ENCODE measurements around the gene POLQ. TPM values are rescaled to one million over a fixed set of nuclear protein-coding genes. Genes with fewer than 3 reads are reported as not detected.
A peak's percentile ranks its signal among the peaks of the same experiment; 100 is the strongest.
"Not testable (repeated sequence)": the region's sequence is repeated elsewhere in the genome, so short reads cannot be mapped to it uniquely, and the experiment has no call there.

Gene POLQ
- polyA plus RNA-seq = 1 to 10 TPM in 2 of 4 donors, under 1 TPM in 1, not detected in 1; 0.22 to 4.2 (median 1.8) TPM
- long read RNA-seq, donor 1 = 0 reads
- long read RNA-seq, donor 2, partial matches to known transcripts = 5 of 5 reads
- long read RNA-seq, donor 2, other reads (novel, unspliced or antisense) = 0 of 5 reads
- long read RNA-seq, donor 3, partial matches to known transcripts = 6 of 6 reads
- long read RNA-seq, donor 3, other reads (novel, unspliced or antisense) = 0 of 6 reads
- long read RNA-seq, donor 4 = 0 reads
- long read RNA-seq, donor 5 = 0 reads
- long read RNA-seq, donor 6 = 0 reads
- long read RNA-seq, donor 7 = 0 reads
- long read RNA-seq, donor 8 = 0 reads
- long read RNA-seq, donor 9 = 0 reads
- long read RNA-seq, donor 10 = 0 reads

DNA sequence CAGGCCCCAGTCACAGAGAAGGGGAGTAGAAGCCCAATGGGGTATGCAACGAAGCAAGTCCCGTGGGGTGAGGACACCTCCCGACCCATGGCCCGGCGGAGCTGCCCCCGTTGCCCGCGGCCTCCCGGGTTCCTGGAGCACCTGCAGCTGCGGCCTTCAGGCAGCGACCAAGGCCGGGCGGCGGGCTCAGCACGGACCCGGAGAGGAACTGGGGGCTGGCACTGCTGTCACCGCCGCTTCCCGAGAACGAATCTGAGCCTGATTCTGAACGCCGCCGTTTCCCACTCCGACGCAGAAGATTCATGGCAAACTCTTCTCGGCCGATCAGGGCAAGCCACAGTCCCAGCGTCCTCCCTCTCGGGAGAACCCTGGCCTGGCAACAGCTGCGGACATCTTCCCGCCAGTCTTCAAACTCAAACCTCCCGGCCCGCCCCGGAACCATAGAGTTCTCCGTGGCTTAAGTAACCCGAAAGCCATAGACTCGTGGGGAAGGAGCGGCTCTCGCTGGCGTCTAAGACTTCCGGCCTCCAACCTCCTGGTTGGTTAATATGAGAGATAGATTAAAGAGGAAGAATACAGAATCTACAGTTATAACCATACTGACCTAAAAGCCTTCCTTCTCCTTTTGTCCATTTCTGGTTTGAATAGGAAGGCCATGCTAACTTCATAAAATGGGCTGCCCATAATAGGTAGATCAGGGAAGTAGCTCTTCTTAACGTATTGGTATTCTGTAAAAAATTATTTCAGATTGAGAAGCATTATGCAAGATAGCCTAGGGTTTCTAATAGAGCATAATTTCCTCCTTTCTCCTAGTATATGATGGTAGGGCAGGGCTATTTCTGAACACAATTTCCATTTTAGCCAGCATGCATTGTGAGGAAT lies at the start of gene POLQ:
Gene POLQ, minus strand, starts transcription at position 415 of the 882 bp plus-strand sequence. Its CDS starts 111 bp downstream, at position 304.
- peak within 1 kb of the TSS; percentile 37 to 63 (median 62) for H3K4me3 ChIP-seq (ENCODE audit: low read depth in 1 of 3, low read length in 3 of 3)
- FAIRE-seq (peak; percentile 26), DNase-seq (peak; percentile 95)
- WGBS, 3 donors = 0% methylated on average over 39 to 42 of the region's 42 CpGs
- H3K4me1 ChIP-seq (ENCODE audit: control insufficient read depth in 3 of 3, insufficient read depth in 2 of 3, low read depth in 1 of 3, low read length in 2 of 3) = peaks cover 0 to 8% (median 0%) of the 10 kb centered on the region in 3 donors
- no peaks in the 10 kb centered on the region for H3K27me3 ChIP-seq (ENCODE audit: control insufficient read depth in 3 of 3, insufficient read depth in 3 of 3, low read length in 3 of 3)
- peak within 1 kb of the TSS; percentile 62 to 91 (median 74) for H3K27ac ChIP-seq (ENCODE audit: low read depth in 1 of 3, low read length in 2 of 3)
- no peaks in the 10 kb centered on the region for H3K9me3 ChIP-seq (ENCODE audit: control insufficient read depth in 2 of 2, insufficient read depth in 1 of 2, low read depth in 1 of 2, low read length in 1 of 2)
- H3K36me3 ChIP-seq (ENCODE audit: control insufficient read depth in 3 of 3, insufficient read depth in 2 of 3, low read depth in 1 of 3, low read length in 3 of 3) = peaks cover 0 to 2% (median 0%) of the 10 kb centered on the region in 3 donors

DNA sequence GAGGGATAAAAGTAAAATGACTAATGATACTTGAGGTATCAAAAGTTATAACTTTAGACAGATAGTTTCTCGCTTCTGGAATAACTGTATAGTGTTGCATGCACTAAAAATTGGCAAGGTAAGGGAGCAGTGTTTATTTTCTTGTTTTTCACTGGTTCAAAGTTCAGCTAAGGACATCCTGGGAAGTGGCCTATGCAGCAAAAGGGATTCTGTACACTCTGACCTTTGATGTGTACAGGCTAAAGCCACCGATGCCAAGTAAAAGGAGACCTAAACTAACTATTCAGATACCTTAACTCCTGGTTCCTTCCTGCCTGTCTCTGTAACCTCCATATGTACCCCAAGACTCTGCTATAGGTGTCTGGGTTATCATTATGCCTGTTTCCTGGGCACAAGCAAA lies 49.1 kb upstream of the POLQ start:
- 53 to 65% (median 60%) methylated on average over 2 of the region's 2 CpGs for WGBS, 3 donors
- FAIRE-seq (no peak), DNase-seq (no peak)
- H3K4me1 ChIP-seq (ENCODE audit: control insufficient read depth in 3 of 3, insufficient read depth in 2 of 3, low read depth in 1 of 3, low read length in 2 of 3) = peaks cover 0 to 2% (median 0%) of the 10 kb centered on the region in 3 donors
- no peaks in the 10 kb centered on the region for H3K36me3 ChIP-seq (ENCODE audit: control insufficient read depth in 3 of 3, insufficient read depth in 2 of 3, low read depth in 1 of 3, low read length in 3 of 3)
- no peaks in the 10 kb centered on the region for H3K9me3 ChIP-seq (ENCODE audit: control insufficient read depth in 2 of 2, insufficient read depth in 1 of 2, low read depth in 1 of 2, low read length in 1 of 2)
- no peaks in the 10 kb centered on the region for H3K27me3 ChIP-seq (ENCODE audit: control insufficient read depth in 3 of 3, insufficient read depth in 3 of 3, low read length in 3 of 3)
- H3K27ac ChIP-seq (ENCODE audit: low read depth in 1 of 3, low read length in 2 of 3) = no peak overlapping the region
- no peak overlapping the region for H3K4me3 ChIP-seq (ENCODE audit: low read depth in 1 of 3, low read length in 3 of 3)

DNA sequence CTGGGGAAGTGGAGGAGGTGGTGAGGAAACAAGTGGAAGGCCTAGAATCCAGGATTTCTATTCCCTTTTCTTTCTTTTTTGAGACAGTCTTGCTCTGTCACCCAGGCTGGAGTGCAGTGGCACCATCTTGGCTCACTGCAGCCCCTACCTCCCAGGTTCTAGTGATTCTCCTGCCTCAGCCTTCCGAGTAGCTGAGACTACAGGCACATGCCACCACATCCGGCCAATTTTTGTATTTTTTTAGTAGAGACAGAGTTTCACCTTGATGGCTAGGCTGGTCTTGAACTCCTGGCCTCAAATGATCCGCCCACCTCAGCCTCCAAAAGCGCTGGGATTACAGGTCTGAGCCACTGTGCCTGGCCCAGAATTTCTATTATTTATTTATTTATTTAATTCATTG lies 48.0 kb upstream of the POLQ start:
- WGBS, 3 donors = 88 to 92% (median 92%) methylated on average over 4 of the region's 4 CpGs
- FAIRE-seq; H3K9me3 ChIP-seq (ENCODE audit: control insufficient read depth in 2 of 2, insufficient read depth in 1 of 2, low read depth in 1 of 2, low read length in 1 of 2): not testable (repeated sequence)

DNA sequence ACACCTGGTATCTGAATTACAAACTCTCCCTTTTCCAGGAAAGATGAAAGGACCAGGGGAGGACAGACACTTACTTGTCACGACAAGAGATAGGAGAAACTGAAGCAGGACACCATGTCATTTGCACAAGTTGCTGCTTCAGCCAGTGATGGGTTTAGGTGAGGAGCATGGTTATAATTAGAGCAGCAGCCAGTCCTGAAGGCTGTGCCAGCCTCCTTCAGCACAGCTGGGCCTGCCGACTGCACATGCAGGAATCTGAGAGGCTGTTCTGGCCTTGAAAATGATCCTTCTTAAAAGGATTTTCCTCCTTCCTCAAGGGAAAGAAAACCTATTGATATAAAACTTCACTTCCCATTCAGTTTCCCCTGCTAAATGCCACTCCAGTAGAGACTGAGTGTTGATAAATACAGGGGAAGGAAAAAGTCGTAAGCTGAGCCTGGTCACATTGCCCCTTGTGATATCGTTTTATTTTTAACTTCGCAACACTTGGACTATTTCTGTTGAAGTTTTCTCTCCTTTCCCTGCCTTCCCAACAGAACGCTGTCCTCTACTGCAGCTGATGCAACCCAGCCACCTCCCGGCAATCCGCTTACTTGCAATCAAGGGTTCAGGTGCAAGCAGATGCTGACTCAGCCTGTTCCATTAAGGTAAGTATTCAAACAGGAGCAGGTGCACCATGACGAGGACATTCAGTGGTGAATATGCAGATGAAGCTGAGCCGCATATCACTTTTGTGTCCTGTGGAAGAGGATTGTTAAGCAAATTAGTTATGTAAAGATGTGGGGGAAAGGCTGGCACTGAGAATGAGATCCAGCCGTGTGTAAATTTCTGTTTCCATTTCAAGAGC lies 47.3 kb upstream of the POLQ start, which contains the start of gene FBXO40:
Gene FBXO40, plus strand, starts transcription at position 524 of the 847 bp plus-strand sequence. CDS start 27,197 bp downstream, outside the sequence.
- peaks cover 0 to 2% (median 0%) of the 10 kb centered on the region in 3 donors for H3K4me1 ChIP-seq (ENCODE audit: control insufficient read depth in 3 of 3, insufficient read depth in 2 of 3, low read depth in 1 of 3, low read length in 2 of 3)
- peaks cover 0 to 3% (median 0%) of the 10 kb centered on the region in 3 donors for H3K27me3 ChIP-seq (ENCODE audit: control insufficient read depth in 3 of 3, insufficient read depth in 3 of 3, low read length in 3 of 3)
- H3K4me3 ChIP-seq (ENCODE audit: low read depth in 1 of 3, low read length in 3 of 3) = no peak within 1 kb of the TSS
- H3K9me3 ChIP-seq (ENCODE audit: control insufficient read depth in 2 of 2, insufficient read depth in 1 of 2, low read depth in 1 of 2, low read length in 1 of 2) = no peaks in the 10 kb centered on the region
- 50 to 60% (median 59%) methylated on average over 11 of the region's 11 CpGs for WGBS, 3 donors
- no peak within 1 kb of the TSS for H3K27ac ChIP-seq (ENCODE audit: low read depth in 1 of 3, low read length in 2 of 3)
- peak; percentile 24 to 52 for DNase-seq
- no peaks in the 10 kb centered on the region for H3K36me3 ChIP-seq (ENCODE audit: control insufficient read depth in 3 of 3, insufficient read depth in 2 of 3, low read depth in 1 of 3, low read length in 3 of 3)
- no peak for FAIRE-seq

More for the DNA sequence above, 48.0 kb upstream of the POLQ start:
- H3K27ac ChIP-seq (ENCODE audit: low read depth in 1 of 3, low read length in 2 of 3); H3K36me3 ChIP-seq (ENCODE audit: control insufficient read depth in 3 of 3, insufficient read depth in 2 of 3, low read depth in 1 of 3, low read length in 3 of 3); H3K4me1 ChIP-seq (ENCODE audit: control insufficient read depth in 3 of 3, insufficient read depth in 2 of 3, low read depth in 1 of 3, low read length in 2 of 3); H3K4me3 ChIP-seq (ENCODE audit: low read depth in 1 of 3, low read length in 3 of 3); DNase-seq; H3K27me3 ChIP-seq (ENCODE audit: control insufficient read depth in 3 of 3, insufficient read depth in 3 of 3, low read length in 3 of 3): not testable (repeated sequence)

DNA sequence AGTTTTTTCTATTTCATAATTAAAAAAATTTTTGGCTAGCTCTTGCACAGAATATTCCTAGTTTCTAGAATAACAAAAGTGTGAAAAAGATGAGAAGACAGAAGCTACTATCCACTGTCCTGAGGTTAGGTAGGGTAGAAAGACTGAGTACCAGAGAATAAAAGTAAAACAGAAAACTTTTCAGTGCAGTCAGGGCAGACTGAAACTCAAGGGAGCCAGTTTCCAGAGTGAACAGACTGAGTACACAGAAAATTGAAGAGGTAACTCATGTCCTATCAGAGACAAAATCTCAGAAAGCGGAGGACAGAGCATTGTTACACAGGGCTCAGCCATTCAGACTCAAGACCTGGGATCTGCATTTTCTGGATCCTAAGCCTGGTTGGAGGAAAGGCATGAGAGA lies 38.6 kb upstream of the POLQ start:
- no peaks in the 10 kb centered on the region for H3K4me1 ChIP-seq (ENCODE audit: control insufficient read depth in 3 of 3, insufficient read depth in 2 of 3, low read depth in 1 of 3, low read length in 2 of 3)
- H3K27me3 ChIP-seq (ENCODE audit: control insufficient read depth in 3 of 3, insufficient read depth in 3 of 3, low read length in 3 of 3) = peaks cover 0 to 2% (median 0%) of the 10 kb centered on the region in 3 donors
- H3K36me3 ChIP-seq (ENCODE audit: control insufficient read depth in 3 of 3, insufficient read depth in 2 of 3, low read depth in 1 of 3, low read length in 3 of 3) = no peaks in the 10 kb centered on the region
- WGBS, 3 donors = 88 to 93% (median 93%) methylated on average over 1 of the region's 1 CpG
- H3K27ac ChIP-seq (ENCODE audit: low read depth in 1 of 3, low read length in 2 of 3) = no peak overlapping the region
- FAIRE-seq (no peak), DNase-seq (no peak)
- H3K9me3 ChIP-seq (ENCODE audit: control insufficient read depth in 2 of 2, insufficient read depth in 1 of 2, low read depth in 1 of 2, low read length in 1 of 2) = no peaks in the 10 kb centered on the region
- no peak overlapping the region for H3K4me3 ChIP-seq (ENCODE audit: low read depth in 1 of 3, low read length in 3 of 3)

DNA sequence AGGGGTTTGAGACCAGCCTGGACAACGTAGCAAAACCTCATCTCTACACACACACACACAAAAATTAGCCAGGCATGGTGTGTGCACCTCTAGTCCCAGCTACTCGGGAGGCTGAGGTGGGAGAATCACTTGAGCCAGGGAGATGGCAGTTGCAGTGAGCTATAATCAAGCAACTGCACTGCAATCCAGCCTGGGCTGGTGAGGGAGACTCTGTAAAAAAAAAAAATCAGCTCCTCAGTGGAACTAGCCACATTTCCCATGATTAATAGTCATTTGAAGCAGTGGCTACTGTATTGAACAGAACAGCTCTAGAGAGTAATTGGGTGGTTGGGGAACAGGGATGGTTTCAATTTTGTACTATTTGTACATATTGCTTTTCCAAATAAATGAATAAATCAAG lies 35.9 kb upstream of the POLQ start:
- DNase-seq (no peak), FAIRE-seq (no peak)
- WGBS, 3 donors = 64 to 73% (median 66%) methylated on average over 2 of the region's 2 CpGs
- no peaks in the 10 kb centered on the region for H3K27me3 ChIP-seq (ENCODE audit: control insufficient read depth in 3 of 3, insufficient read depth in 3 of 3, low read length in 3 of 3)
- H3K9me3 ChIP-seq (ENCODE audit: control insufficient read depth in 2 of 2, insufficient read depth in 1 of 2, low read depth in 1 of 2, low read length in 1 of 2) = no peaks in the 10 kb centered on the region
- H3K4me3 ChIP-seq (ENCODE audit: low read depth in 1 of 3, low read length in 3 of 3) = no peak overlapping the region
- H3K4me1 ChIP-seq (ENCODE audit: control insufficient read depth in 3 of 3, insufficient read depth in 2 of 3, low read depth in 1 of 3, low read length in 2 of 3) = no peaks in the 10 kb centered on the region
- H3K27ac ChIP-seq (ENCODE audit: low read depth in 1 of 3, low read length in 2 of 3) = no peak overlapping the region
- H3K36me3 ChIP-seq (ENCODE audit: control insufficient read depth in 3 of 3, insufficient read depth in 2 of 3, low read depth in 1 of 3, low read length in 3 of 3) = no peaks in the 10 kb centered on the region

DNA sequence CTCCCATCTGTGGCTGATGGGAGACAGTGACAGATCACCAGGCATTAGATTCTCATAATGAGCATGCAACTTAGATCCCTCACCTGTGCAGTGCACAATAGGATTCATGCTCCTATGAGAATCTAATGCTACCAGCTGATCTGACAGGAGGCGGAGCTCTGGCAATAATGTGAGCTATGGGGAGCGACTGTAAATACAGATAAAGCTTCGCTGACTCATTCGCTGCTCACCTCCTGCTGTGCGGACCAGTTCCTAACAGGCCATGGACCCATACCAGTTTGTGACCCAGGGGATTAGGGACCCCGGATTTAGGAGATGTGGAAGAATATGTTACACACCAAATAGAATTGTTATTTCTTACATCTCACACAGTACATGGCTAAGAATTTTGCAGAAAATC lies 28.7 kb upstream of the POLQ start:
- no peak overlapping the region for H3K4me3 ChIP-seq (ENCODE audit: low read depth in 1 of 3, low read length in 3 of 3)
- no peak for FAIRE-seq
- H3K27ac ChIP-seq (ENCODE audit: low read depth in 1 of 3, low read length in 2 of 3) = no peak overlapping the region
- H3K9me3 ChIP-seq (ENCODE audit: control insufficient read depth in 2 of 2, insufficient read depth in 1 of 2, low read depth in 1 of 2, low read length in 1 of 2) = no peaks in the 10 kb centered on the region
- H3K27me3 ChIP-seq (ENCODE audit: control insufficient read depth in 3 of 3, insufficient read depth in 3 of 3, low read length in 3 of 3) = no peaks in the 10 kb centered on the region
- H3K4me1 ChIP-seq (ENCODE audit: control insufficient read depth in 3 of 3, insufficient read depth in 2 of 3, low read depth in 1 of 3, low read length in 2 of 3) = no peaks in the 10 kb centered on the region
- 25 to 57% (median 26%) methylated on average over 6 of the region's 6 CpGs for WGBS, 3 donors
- DNase-seq = peak; percentile 61 to 82
- H3K36me3 ChIP-seq (ENCODE audit: control insufficient read depth in 3 of 3, insufficient read depth in 2 of 3, low read depth in 1 of 3, low read length in 3 of 3) = no peaks in the 10 kb centered on the region

DNA sequence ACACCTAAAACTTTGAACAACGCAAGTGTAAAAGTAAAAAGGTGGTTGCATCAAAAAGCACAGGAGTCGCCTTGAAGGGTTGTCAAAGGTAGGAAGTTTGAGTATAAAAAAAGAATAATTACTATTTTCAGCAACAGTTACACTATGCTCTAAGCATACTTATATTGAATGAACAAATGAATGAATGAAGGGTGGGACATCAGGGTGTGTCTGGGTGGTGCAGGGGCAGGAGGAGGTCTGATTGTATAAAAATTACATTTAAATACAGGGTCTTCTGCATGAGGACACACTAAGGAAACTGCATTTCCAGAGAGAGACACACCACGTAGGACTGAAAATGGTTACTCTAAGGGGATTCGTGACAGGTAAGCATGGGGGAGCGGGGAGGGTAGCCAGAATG lies 21.9 kb upstream of the POLQ start, which contains the start of gene ARGFX:
Gene ARGFX, plus strand, starts transcription at position 301 of the 400 bp plus-strand sequence. CDS start 2,765 bp downstream, outside the sequence.
- FAIRE-seq (no peak), DNase-seq (no peak)
- Histone ChIP-seq H3K4me3 (ENCODE audit: low read depth in 1 of 3, low read length in 3 of 3) (no peak within 1 kb of the TSS), H3K27ac (ENCODE audit: low read depth in 1 of 3, low read length in 2 of 3) (no peak within 1 kb of the TSS), H3K9me3 (ENCODE audit: control insufficient read depth in 2 of 2, insufficient read depth in 1 of 2, low read depth in 1 of 2, low read length in 1 of 2) (no peaks in the 10 kb centered on the region), H3K4me1 (ENCODE audit: control insufficient read depth in 3 of 3, insufficient read depth in 2 of 3, low read depth in 1 of 3, low read length in 2 of 3) (no peaks in the 10 kb centered on the region), H3K27me3 (ENCODE audit: control insufficient read depth in 3 of 3, insufficient read depth in 3 of 3, low read length in 3 of 3) (no peaks in the 10 kb centered on the region), H3K36me3 (ENCODE audit: control insufficient read depth in 3 of 3, insufficient read depth in 2 of 3, low read depth in 1 of 3, low read length in 3 of 3) (no peaks in the 10 kb centered on the region)
- 89 to 93% (median 91%) methylated on average over 5 of the region's 5 CpGs for WGBS, 3 donors
